Measurements from ENCODE around the gene CACNA2D2.

- TF ChIP-seq, protein P1, sequence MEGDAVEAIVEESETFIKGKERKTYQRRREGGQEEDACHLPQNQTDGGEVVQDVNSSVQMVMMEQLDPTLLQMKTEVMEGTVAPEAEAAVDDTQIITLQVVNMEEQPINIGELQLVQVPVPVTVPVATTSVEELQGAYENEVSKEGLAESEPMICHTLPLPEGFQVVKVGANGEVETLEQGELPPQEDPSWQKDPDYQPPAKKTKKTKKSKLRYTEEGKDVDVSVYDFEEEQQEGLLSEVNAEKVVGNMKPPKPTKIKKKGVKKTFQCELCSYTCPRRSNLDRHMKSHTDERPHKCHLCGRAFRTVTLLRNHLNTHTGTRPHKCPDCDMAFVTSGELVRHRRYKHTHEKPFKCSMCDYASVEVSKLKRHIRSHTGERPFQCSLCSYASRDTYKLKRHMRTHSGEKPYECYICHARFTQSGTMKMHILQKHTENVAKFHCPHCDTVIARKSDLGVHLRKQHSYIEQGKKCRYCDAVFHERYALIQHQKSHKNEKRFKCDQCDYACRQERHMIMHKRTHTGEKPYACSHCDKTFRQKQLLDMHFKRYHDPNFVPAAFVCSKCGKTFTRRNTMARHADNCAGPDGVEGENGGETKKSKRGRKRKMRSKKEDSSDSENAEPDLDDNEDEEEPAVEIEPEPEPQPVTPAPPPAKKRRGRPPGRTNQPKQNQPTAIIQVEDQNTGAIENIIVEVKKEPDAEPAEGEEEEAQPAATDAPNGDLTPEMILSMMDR (IDR thresholded peaks at IDR 0.05; ENCODE audit: low read depth, low read length, missing input control): no peak
- no peak for TF ChIP-seq RAD21 (IDR thresholded peaks at IDR 0.05)
- TF ChIP-seq, protein P2, sequence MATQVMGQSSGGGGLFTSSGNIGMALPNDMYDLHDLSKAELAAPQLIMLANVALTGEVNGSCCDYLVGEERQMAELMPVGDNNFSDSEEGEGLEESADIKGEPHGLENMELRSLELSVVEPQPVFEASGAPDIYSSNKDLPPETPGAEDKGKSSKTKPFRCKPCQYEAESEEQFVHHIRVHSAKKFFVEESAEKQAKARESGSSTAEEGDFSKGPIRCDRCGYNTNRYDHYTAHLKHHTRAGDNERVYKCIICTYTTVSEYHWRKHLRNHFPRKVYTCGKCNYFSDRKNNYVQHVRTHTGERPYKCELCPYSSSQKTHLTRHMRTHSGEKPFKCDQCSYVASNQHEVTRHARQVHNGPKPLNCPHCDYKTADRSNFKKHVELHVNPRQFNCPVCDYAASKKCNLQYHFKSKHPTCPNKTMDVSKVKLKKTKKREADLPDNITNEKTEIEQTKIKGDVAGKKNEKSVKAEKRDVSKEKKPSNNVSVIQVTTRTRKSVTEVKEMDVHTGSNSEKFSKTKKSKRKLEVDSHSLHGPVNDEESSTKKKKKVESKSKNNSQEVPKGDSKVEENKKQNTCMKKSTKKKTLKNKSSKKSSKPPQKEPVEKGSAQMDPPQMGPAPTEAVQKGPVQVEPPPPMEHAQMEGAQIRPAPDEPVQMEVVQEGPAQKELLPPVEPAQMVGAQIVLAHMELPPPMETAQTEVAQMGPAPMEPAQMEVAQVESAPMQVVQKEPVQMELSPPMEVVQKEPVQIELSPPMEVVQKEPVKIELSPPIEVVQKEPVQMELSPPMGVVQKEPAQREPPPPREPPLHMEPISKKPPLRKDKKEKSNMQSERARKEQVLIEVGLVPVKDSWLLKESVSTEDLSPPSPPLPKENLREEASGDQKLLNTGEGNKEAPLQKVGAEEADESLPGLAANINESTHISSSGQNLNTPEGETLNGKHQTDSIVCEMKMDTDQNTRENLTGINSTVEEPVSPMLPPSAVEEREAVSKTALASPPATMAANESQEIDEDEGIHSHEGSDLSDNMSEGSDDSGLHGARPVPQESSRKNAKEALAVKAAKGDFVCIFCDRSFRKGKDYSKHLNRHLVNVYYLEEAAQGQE (IDR thresholded peaks at IDR 0.05): no peak
- no peak for TF ChIP-seq YY1 (IDR thresholded peaks at IDR 0.05)
These were observed 94.9 kb downstream of the CACNA2D2 start for GRCh38 chr3:50408443-50408944.

All from liver (tissue), 3 donors.